Stimulated activated naive B cell treated with anti-CD40 and anti-IgM and Interleukin-4, amounts not matched to agents 10 μg/mL and 1 μg/mL and 100 μg/mL, for 72 hours (primary cell): ENCODE results near the gene RIMBP2.

Source experiments
- ATAC-seq, 2 donors: fragments of 150-1000 bp; cut with Tn5 transposase; replicated peaks; 2 replicates each; pipeline ENCODE4 v1.10.0; 2021; ENCODE audit warnings: moderate library complexity in 1 of 2
- DNase-seq: peaks from one replicate; pipeline ENCODE4 v3.0.0; 2021
- H3K27ac Mint-ChIP-seq: one replicate; pipeline ENCODE4 v1.8.0; 2022; ENCODE audit warnings: mild to moderate bottlenecking, mixed read lengths
- H3K27me3 Mint-ChIP-seq, 2 donors: one replicate each; pipeline ENCODE4 v1.8.0; 2022; ENCODE audit warnings: mixed read lengths in 2 of 2
- H3K36me3 Mint-ChIP-seq, 2 donors: one replicate each; pipeline ENCODE4 v1.8.0; 2022; ENCODE audit warnings: mixed read lengths in 2 of 2, mild to moderate bottlenecking in 1 of 2
- H3K4me1 Mint-ChIP-seq, 2 donors: one replicate each; pipeline ENCODE4 v1.8.0; 2022; ENCODE audit warnings: mixed read lengths in 2 of 2, mild to moderate bottlenecking in 1 of 2
- H3K4me3 Mint-ChIP-seq, 2 donors: one replicate each; pipeline ENCODE4 v1.8.0; 2022; ENCODE audit warnings: mild to moderate bottlenecking in 2 of 2, mixed read lengths in 2 of 2, moderate library complexity in 1 of 2
- H3K9me3 Mint-ChIP-seq, 2 donors: one replicate each; pipeline ENCODE4 v1.8.0; 2022; ENCODE audit warnings: mixed read lengths in 2 of 2, mild to moderate bottlenecking in 1 of 2

Gene RIMBP2

GRCh38 chr12:130444986-130445385 lies 271.1 kb downstream of the RIMBP2 start:
- H3K9me3 Mint-ChIP-seq, result peaks cover 7 to 11% of the 10 kb centered on the region in 2 donors
- no peak overlapping the region for H3K27ac Mint-ChIP-seq
- H3K4me3 Mint-ChIP-seq, result no peak overlapping the region
- ATAC-seq (no peak), DNase-seq (no peak)
- no peaks in the 10 kb centered on the region for H3K27me3 Mint-ChIP-seq
- no peaks in the 10 kb centered on the region for H3K4me1 Mint-ChIP-seq
- H3K36me3 Mint-ChIP-seq, result no peaks in the 10 kb centered on the region

- H3K36me3 Mint-ChIP-seq, result no peaks in the 10 kb centered on the region
- no peak overlapping the region for H3K4me3 Mint-ChIP-seq
- ATAC-seq (no peak), DNase-seq (no peak)
- H3K9me3 Mint-ChIP-seq, result peaks cover 9 to 13% of the 10 kb centered on the region in 2 donors
- H3K4me1 Mint-ChIP-seq, result no peaks in the 10 kb centered on the region
- no peaks in the 10 kb centered on the region for H3K27me3 Mint-ChIP-seq
- no peak overlapping the region for H3K27ac Mint-ChIP-seq
These were observed 272.0 kb downstream of the RIMBP2 start for GRCh38 chr12:130444061-130444460.

- Mint-ChIP-seq H3K36me3 (no peaks in the 10 kb centered on the region), H3K9me3 (peaks cover 9 to 16% of the 10 kb centered on the region in 2 donors), H3K4me1 (no peaks in the 10 kb centered on the region), H3K27ac (no peak overlapping the region), H3K27me3 (no peaks in the 10 kb centered on the region), H3K4me3 (no peak overlapping the region)
- DNase-seq (no peak), ATAC-seq (no peak)
These were observed 274.0 kb downstream of the RIMBP2 start for GRCh38 chr12:130441771-130442760.

- no peak overlapping the region for H3K27ac Mint-ChIP-seq
- ATAC-seq, result no peak
- H3K36me3 Mint-ChIP-seq, result no peaks in the 10 kb centered on the region
- H3K9me3 Mint-ChIP-seq, result peaks cover 9 to 11% of the 10 kb centered on the region in 2 donors
- H3K4me3 Mint-ChIP-seq, result no peak overlapping the region
- H3K27me3 Mint-ChIP-seq, result no peaks in the 10 kb centered on the region
- no peak for DNase-seq
- H3K4me1 Mint-ChIP-seq, result no peaks in the 10 kb centered on the region
These were observed 275.6 kb downstream of the RIMBP2 start for GRCh38 chr12:130440411-130441080.

- Mint-ChIP-seq H3K4me3 (no peak overlapping the region), H3K4me1 (no peaks in the 10 kb centered on the region), H3K9me3 (peaks cover 9 to 16% of the 10 kb centered on the region in 2 donors), H3K27ac (no peak overlapping the region), H3K36me3 (no peaks in the 10 kb centered on the region), H3K27me3 (no peaks in the 10 kb centered on the region)
- DNase-seq, result no peak
- no peak for ATAC-seq
These were observed 276.8 kb downstream of the RIMBP2 start for GRCh38 chr12:130439250-130439649.

GRCh38 chr12:130438711-130439110 lies 277.4 kb downstream of the RIMBP2 start:
- Mint-ChIP-seq H3K27ac (no peak overlapping the region), H3K36me3 (no peaks in the 10 kb centered on the region), H3K27me3 (no peaks in the 10 kb centered on the region), H3K4me3 (no peak overlapping the region), H3K9me3 (peaks cover 9 to 16% of the 10 kb centered on the region in 2 donors), H3K4me1 (no peaks in the 10 kb centered on the region)
- no peak for DNase-seq
- no peak for ATAC-seq

GRCh38 chr12:130438243-130438620 lies 277.9 kb downstream of the RIMBP2 start:
- no peak overlapping the region for H3K27ac Mint-ChIP-seq
- no peaks in the 10 kb centered on the region for H3K27me3 Mint-ChIP-seq
- H3K36me3 Mint-ChIP-seq, result no peaks in the 10 kb centered on the region
- no peak overlapping the region for H3K4me3 Mint-ChIP-seq
- peaks cover 9 to 19% of the 10 kb centered on the region in 2 donors for H3K9me3 Mint-ChIP-seq
- H3K4me1 Mint-ChIP-seq, result no peaks in the 10 kb centered on the region
- ATAC-seq (no peak), DNase-seq (no peak)

GRCh38 chr12:130437555-130438242 lies 278.4 kb downstream of the RIMBP2 start:
- DNase-seq (no peak), ATAC-seq (no peak)
- H3K9me3 Mint-ChIP-seq, result peaks cover 8 to 19% of the 10 kb centered on the region in 2 donors
- no peaks in the 10 kb centered on the region for H3K4me1 Mint-ChIP-seq
- H3K27ac Mint-ChIP-seq, result no peak overlapping the region
- H3K4me3 Mint-ChIP-seq, result no peak overlapping the region
- H3K36me3 Mint-ChIP-seq, result no peaks in the 10 kb centered on the region
- no peaks in the 10 kb centered on the region for H3K27me3 Mint-ChIP-seq

GRCh38 chr12:130436741-130437501 lies 279.2 kb downstream of the RIMBP2 start:
- H3K36me3 Mint-ChIP-seq, result no peaks in the 10 kb centered on the region
- no peak for ATAC-seq
- no peak overlapping the region for H3K4me3 Mint-ChIP-seq
- H3K9me3 Mint-ChIP-seq, result peaks cover 8 to 19% of the 10 kb centered on the region in 2 donors
- H3K27me3 Mint-ChIP-seq, result no peaks in the 10 kb centered on the region
- no peak for DNase-seq
- H3K4me1 Mint-ChIP-seq, result no peaks in the 10 kb centered on the region
- no peak overlapping the region for H3K27ac Mint-ChIP-seq

GRCh38 chr12:130435826-130436225 lies 280.3 kb downstream of the RIMBP2 start:
- Mint-ChIP-seq H3K36me3 (no peaks in the 10 kb centered on the region), H3K27me3 (no peaks in the 10 kb centered on the region), H3K9me3 (peaks cover 8 to 19% of the 10 kb centered on the region in 2 donors), H3K4me3 (no peak overlapping the region), H3K27ac (no peak overlapping the region), H3K4me1 (no peaks in the 10 kb centered on the region)
- ATAC-seq (no peak), DNase-seq (no peak)

GRCh38 chr12:130435331-130435730 lies 280.8 kb downstream of the RIMBP2 start:
- Mint-ChIP-seq H3K4me3 (no peak overlapping the region), H3K4me1 (no peaks in the 10 kb centered on the region), H3K27me3 (no peaks in the 10 kb centered on the region), H3K27ac (no peak overlapping the region), H3K36me3 (no peaks in the 10 kb centered on the region), H3K9me3 (peaks cover 4 to 15% of the 10 kb centered on the region in 2 donors)
- ATAC-seq, result no peak
- DNase-seq, result no peak

- H3K27me3 Mint-ChIP-seq, result no peaks in the 10 kb centered on the region
These were observed 281.5 kb downstream of the RIMBP2 start for GRCh38 chr12:130434560-130434959.

GRCh38 chr12:130433834-130434233 lies 282.3 kb downstream of the RIMBP2 start:
- Mint-ChIP-seq H3K4me3 (no peak overlapping the region), H3K36me3 (no peaks in the 10 kb centered on the region), H3K9me3 (peaks cover 0 to 9% of the 10 kb centered on the region in 2 donors), H3K27me3 (no peaks in the 10 kb centered on the region), H3K4me1 (no peaks in the 10 kb centered on the region), H3K27ac (no peak overlapping the region)
- ATAC-seq, result no peak
- no peak for DNase-seq

More at GRCh38 chr12:130434560-130434959, 281.5 kb downstream of the RIMBP2 start:
- no peak overlapping the region for H3K4me3 Mint-ChIP-seq
- DNase-seq, result no peak
- H3K9me3 Mint-ChIP-seq, result peaks cover 2 to 13% of the 10 kb centered on the region in 2 donors
- no peak for ATAC-seq
- no peaks in the 10 kb centered on the region for H3K36me3 Mint-ChIP-seq
- no peaks in the 10 kb centered on the region for H3K4me1 Mint-ChIP-seq
- H3K27ac Mint-ChIP-seq, result no peak overlapping the region

- H3K4me1 Mint-ChIP-seq, result no peaks in the 10 kb centered on the region
- no peaks in the 10 kb centered on the region for H3K36me3 Mint-ChIP-seq
- no peak overlapping the region for H3K27ac Mint-ChIP-seq
- peaks cover 0 to 8% of the 10 kb centered on the region in 2 donors for H3K9me3 Mint-ChIP-seq
- ATAC-seq (no peak), DNase-seq (no peak)
- no peak overlapping the region for H3K4me3 Mint-ChIP-seq
- no peaks in the 10 kb centered on the region for H3K27me3 Mint-ChIP-seq
These were observed 282.7 kb downstream of the RIMBP2 start for GRCh38 chr12:130433411-130433810.
